Astrocyte (in vitro differentiated cells and primary cell): Measurements from ENCODE around the gene BSN. TPM values are rescaled to one million over a fixed set of nuclear protein-coding genes. Genes with fewer than 3 reads are reported as not detected.
"Not testable (repeated sequence)": the region's sequence is repeated elsewhere in the genome, so short reads cannot be mapped to it uniquely, and the experiment has no call there.

Experiments used
- DNase-seq: peaks from one replicate; pipeline ENCODE4 v3.0.0-alpha.2; 2010; ENCODE audit warnings: low read depth
- FAIRE-seq: peaks from 2 replicates; lab custom pipeline; 2011; peaks lifted over from hg19 to GRCh38; lab: Jason Lieb, UNC
- H2AFZ ChIP-seq: 2 replicates; pipeline ENCODE4 v1.6.0; 2012; ENCODE audit warnings: low read depth, low read length, inconsistent platforms
- H3K27ac ChIP-seq: 2 replicates; pipeline ENCODE4 v1.5.1; 2011; ENCODE audit warnings: low read depth, low read length, inconsistent platforms
- H3K27me3 ChIP-seq: 2 replicates; pipeline ENCODE4 v1.6.0; 2011; ENCODE audit warnings: low read length, inconsistent platforms; ENCODE audit not compliant: insufficient read depth
- H3K36me3 ChIP-seq: 2 replicates; pipeline ENCODE4 v1.5.1; 2011; ENCODE audit warnings: low read length, inconsistent platforms; ENCODE audit not compliant: insufficient read depth
- H3K4me1 ChIP-seq: 2 replicates; pipeline ENCODE4 v1.5.1; 2011; ENCODE audit warnings: low read length, inconsistent platforms; ENCODE audit not compliant: insufficient read depth
- H3K4me2 ChIP-seq: 2 replicates; pipeline ENCODE4 v1.6.0; 2012; ENCODE audit warnings: low read length, inconsistent platforms
- H3K4me3 ChIP-seq: 2 replicates; pipeline ENCODE4 v1.5.1; 2011; ENCODE audit warnings: low read depth, mild to moderate bottlenecking, low read length, inconsistent platforms; ENCODE audit not compliant: insufficient read depth
- H3K79me2 ChIP-seq: 2 replicates; pipeline ENCODE4 v1.6.0; 2012; ENCODE audit warnings: mild to moderate bottlenecking, low read length, inconsistent platforms; ENCODE audit not compliant: insufficient read depth
- H3K9ac ChIP-seq: 2 replicates; pipeline ENCODE4 v1.6.0; 2012; ENCODE audit warnings: mild to moderate bottlenecking, low read length, inconsistent platforms
- H3K9me3 ChIP-seq: 2 replicates; pipeline ENCODE4 v1.5.1; 2012; ENCODE audit warnings: low read depth, mild to moderate bottlenecking, low read length, inconsistent platforms; ENCODE audit not compliant: insufficient read depth
- H4K20me1 ChIP-seq: 2 replicates; pipeline ENCODE4 v1.6.0; 2012; ENCODE audit warnings: low read length, inconsistent platforms; ENCODE audit not compliant: insufficient read depth
- H3K27ac Mint-ChIP-seq: one replicate; pipeline ENCODE4 v1.8.0; 2021; ENCODE audit warnings: mild to moderate bottlenecking, mixed read lengths; ENCODE audit not compliant: unreplicated experiment
- H3K27me3 Mint-ChIP-seq: one replicate; pipeline ENCODE4 v1.8.0; 2021; ENCODE audit warnings: low read depth, mixed read lengths; ENCODE audit not compliant: unreplicated experiment
- H3K36me3 Mint-ChIP-seq: one replicate; pipeline ENCODE4 v1.8.0; 2021; ENCODE audit warnings: low read depth, mixed read lengths; ENCODE audit not compliant: unreplicated experiment
- H3K4me1 Mint-ChIP-seq: one replicate; pipeline ENCODE4 v1.8.0; 2021; ENCODE audit warnings: low read depth, mixed read lengths; ENCODE audit not compliant: unreplicated experiment
- H3K4me3 Mint-ChIP-seq: one replicate; pipeline ENCODE4 v1.8.0; 2021; ENCODE audit warnings: mild to moderate bottlenecking, moderate library complexity, mixed read lengths; ENCODE audit not compliant: unreplicated experiment
- H3K9me3 Mint-ChIP-seq: one replicate; pipeline ENCODE4 v1.8.0; 2021; ENCODE audit warnings: mild to moderate bottlenecking, mixed read lengths; ENCODE audit not compliant: unreplicated experiment
- CTCF ChIP-seq: IDR thresholded peaks from 2 replicates; pipeline ENCODE4 v1.5.1; 2011; ENCODE audit warnings: low read depth, mild to moderate bottlenecking, inconsistent platforms, low read length, moderate library complexity; ENCODE audit not compliant: insufficient read depth
- EZH2 ChIP-seq: IDR thresholded peaks from 2 replicates; pipeline ENCODE4 v1.6.1; 2012; ENCODE audit warnings: mild to moderate bottlenecking, low read length, inconsistent platforms; ENCODE audit not compliant: insufficient read depth
- total RNA-seq: library from RNA; stranded (reverse); gene quantifications from 2 replicates; pipeline ENCODE4 v1.2.1, GENCODE V29; 2021

Gene BSN
- total RNA-seq, 1 donor from 2014 or later = 0.86 TPM

GRCh38 chr3:49681232-49681522, 126.9 kb downstream of the BSN start:
- Histone ChIP-seq H3K9me3 (no peaks in the 10 kb centered on the region), H3K27ac (no peak overlapping the region), H3K4me3 (no peak overlapping the region), H3K4me2 (no peak overlapping the region), H4K20me1 (peaks cover 36% of the 10 kb centered on the region), H3K79me2 (no peaks in the 10 kb centered on the region), H3K4me1 (no peaks in the 10 kb centered on the region), H3K36me3 (peaks cover 21% of the 10 kb centered on the region), H2AFZ (no peak overlapping the region), H3K9ac (no peak overlapping the region), H3K27me3 (peaks cover under 1% of the 10 kb centered on the region)
- DNase-seq (no peak), FAIRE-seq (no peak)
- TF ChIP-seq EZH2 (no peak), CTCF (no peak)
- no peak overlapping the region for H3K27ac Mint-ChIP-seq
- H3K9me3 Mint-ChIP-seq = no peaks in the 10 kb centered on the region
- H3K4me1 Mint-ChIP-seq = no peaks in the 10 kb centered on the region
- peaks cover 18% of the 10 kb centered on the region for H3K36me3 Mint-ChIP-seq
- no peak overlapping the region for H3K4me3 Mint-ChIP-seq
- H3K27me3 Mint-ChIP-seq = no peaks in the 10 kb centered on the region

GRCh38 chr3:49681543-49681942, 127.3 kb downstream of the BSN start:
- Mint-ChIP-seq H3K4me3 (no peak overlapping the region), H3K9me3 (no peaks in the 10 kb centered on the region), H3K4me1 (no peaks in the 10 kb centered on the region), H3K27ac (no peak overlapping the region), H3K27me3 (no peaks in the 10 kb centered on the region), H3K36me3 (peaks cover 17% of the 10 kb centered on the region)
- Histone ChIP-seq H3K4me2 (no peak overlapping the region), H3K79me2 (no peaks in the 10 kb centered on the region), H4K20me1 (peaks cover 36% of the 10 kb centered on the region), H3K27ac (no peak overlapping the region), H3K9ac (no peak overlapping the region), H3K4me3 (no peak overlapping the region), H3K36me3 (peaks cover 17% of the 10 kb centered on the region), H3K9me3 (no peaks in the 10 kb centered on the region), H2AFZ (no peak overlapping the region), H3K4me1 (no peaks in the 10 kb centered on the region), H3K27me3 (peaks cover 3% of the 10 kb centered on the region)
- FAIRE-seq (no peak), DNase-seq (no peak)
- no peak for TF ChIP-seq CTCF
- no peak for TF ChIP-seq EZH2

- Histone ChIP-seq H3K27me3 (peaks cover 3% of the 10 kb centered on the region), H3K9me3 (no peaks in the 10 kb centered on the region), H3K27ac (no peak overlapping the region), H4K20me1 (peaks cover 20% of the 10 kb centered on the region), H3K36me3 (peaks cover 15% of the 10 kb centered on the region), H3K4me1 (peaks cover 3% of the 10 kb centered on the region), H3K79me2 (no peaks in the 10 kb centered on the region), H3K4me3 (no peak overlapping the region), H3K4me2 (no peak overlapping the region), H2AFZ (no peak overlapping the region), H3K9ac (no peak overlapping the region)
- DNase-seq (no peak), FAIRE-seq (no peak)
- Mint-ChIP-seq H3K36me3 (peaks cover 16% of the 10 kb centered on the region), H3K27ac (no peak overlapping the region), H3K4me3 (no peak overlapping the region), H3K4me1 (no peaks in the 10 kb centered on the region), H3K27me3 (no peaks in the 10 kb centered on the region), H3K9me3 (no peaks in the 10 kb centered on the region)
- TF ChIP-seq CTCF (no peak), EZH2 (no peak)
Measured at GRCh38 chr3:49683162-49683561, 128.9 kb downstream of the BSN start.

GRCh38 chr3:49684453-49684852, 130.2 kb downstream of the BSN start:
- H3K79me2 ChIP-seq, DNase-seq, H3K27ac Mint-ChIP-seq, H3K27me3 ChIP-seq, H3K27ac ChIP-seq, H3K4me3 ChIP-seq, H3K9me3 Mint-ChIP-seq, H3K4me1 ChIP-seq, H3K9ac ChIP-seq, H3K4me1 Mint-ChIP-seq, H3K9me3 ChIP-seq, H3K27me3 Mint-ChIP-seq, H3K4me3 Mint-ChIP-seq, H3K4me2 ChIP-seq, H4K20me1 ChIP-seq, FAIRE-seq, H2AFZ ChIP-seq: not testable (repeated sequence)
- peaks cover 14% of the 10 kb centered on the region for H3K36me3 Mint-ChIP-seq
- peaks cover 12% of the 10 kb centered on the region for H3K36me3 ChIP-seq
